ENCODE data around the gene TNFAIP3. TPM values are rescaled to one million over a fixed set of nuclear protein-coding genes. Genes with fewer than 3 reads are reported as not detected.

Gene TNFAIP3
- total and polyA plus RNA-seq, 2 of the 4 experiments (the other 2 are of a cell fraction) = 5.0 to 14.2 TPM

DNA sequence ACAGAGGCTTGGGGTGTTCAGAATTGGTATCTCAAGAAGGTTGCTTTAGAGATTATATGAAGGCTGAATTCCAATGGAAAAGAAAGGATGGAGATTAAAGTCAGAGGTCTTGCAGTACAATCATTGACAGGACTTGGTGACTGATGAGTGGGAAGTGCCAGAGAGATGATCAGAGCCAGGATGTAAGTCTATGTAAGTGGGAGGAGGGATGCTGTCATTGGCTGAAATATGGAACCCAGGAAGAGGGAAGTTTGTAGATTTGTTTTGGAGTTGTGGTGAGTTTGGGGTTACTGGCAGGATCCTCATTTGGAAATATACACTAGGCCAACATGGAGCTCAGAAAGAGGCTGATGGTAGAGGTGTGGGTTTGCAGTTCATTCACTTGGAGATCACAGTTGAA, 23.8 kb upstream of the TNFAIP3 start:
- no peak overlapping the region for H2BK120ac ChIP-seq (ENCODE audit: low read depth, low read length)
- POLR2A ChIA-PET (ENCODE audit: unreplicated experiment) = no interaction called here
- H3K56ac ChIP-seq (ENCODE audit: extremely low read depth, insufficient read depth, low read length) = no peak overlapping the region
- H3K4ac ChIP-seq (ENCODE audit: low read depth, low read length) = no peak overlapping the region
- H2AK9ac ChIP-seq (replicated peaks; ENCODE audit: low read depth, low read length, poor library complexity) = no peak overlapping the region
- no peak overlapping the region for H2AK5ac ChIP-seq (ENCODE audit: low read depth, low read length)
- no peak overlapping the region for H4K91ac ChIP-seq (ENCODE audit: insufficient read depth, low read depth, low read length)
- DNase-seq = no peak
- no peaks in the 10 kb centered on the region for H4K20me1 ChIP-seq (ENCODE audit: insufficient read depth, low read length)
- H2AFZ ChIP-seq (replicated peaks; ENCODE audit: low read length, poor library complexity) = no peak overlapping the region
- no peak overlapping the region for H3K4me3 ChIP-seq (ENCODE audit: insufficient read depth, low read depth, low read length)
- H4K5ac ChIP-seq (ENCODE audit: low read depth, low read length) = no peak overlapping the region
- H3K9me3 ChIP-seq (ENCODE audit: control insufficient read depth, insufficient read depth, low read length) = no peaks in the 10 kb centered on the region; the same call in 1 of the 2 replicates
- TF ChIP-seq MXI1 (IDR thresholded peaks at IDR 0.05; ENCODE audit: borderline replicate concordance, low read depth, low read length) (no peak), RCOR1 (IDR thresholded peaks at IDR 0.05; ENCODE audit: insufficient replicate concordance, low read length) (no peak), RFX5 (IDR thresholded peaks at IDR 0.05; ENCODE audit: low read depth, low read length) (no peak), SMC3 (IDR thresholded peaks at IDR 0.05; ENCODE audit: low read depth, low read length) (no peak), CEBPB (IDR thresholded peaks at IDR 0.05; ENCODE audit: low read depth, low read length) (no peak), RAD21 (IDR thresholded peaks at IDR 0.05; ENCODE audit: low read length) (no peak), MAFK (IDR thresholded peaks at IDR 0.05; ENCODE audit: low read depth, low read length) (no peak), CHD1 (IDR thresholded peaks at IDR 0.05; ENCODE audit: low read depth, low read length) (no peak), NFE2L2 (IDR thresholded peaks at IDR 0.05; ENCODE audit: low read depth, low read length) (no peak), BHLHE40 (IDR thresholded peaks at IDR 0.05; ENCODE audit: low read depth, low read length) (no peak)
- TF ChIP-seq, protein P1, sequence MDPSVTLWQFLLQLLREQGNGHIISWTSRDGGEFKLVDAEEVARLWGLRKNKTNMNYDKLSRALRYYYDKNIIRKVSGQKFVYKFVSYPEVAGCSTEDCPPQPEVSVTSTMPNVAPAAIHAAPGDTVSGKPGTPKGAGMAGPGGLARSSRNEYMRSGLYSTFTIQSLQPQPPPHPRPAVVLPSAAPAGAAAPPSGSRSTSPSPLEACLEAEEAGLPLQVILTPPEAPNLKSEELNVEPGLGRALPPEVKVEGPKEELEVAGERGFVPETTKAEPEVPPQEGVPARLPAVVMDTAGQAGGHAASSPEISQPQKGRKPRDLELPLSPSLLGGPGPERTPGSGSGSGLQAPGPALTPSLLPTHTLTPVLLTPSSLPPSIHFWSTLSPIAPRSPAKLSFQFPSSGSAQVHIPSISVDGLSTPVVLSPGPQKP (IDR thresholded peaks at IDR 0.05; ENCODE audit: borderline replicate concordance, low read depth, low read length) = no peak
- TF ChIP-seq, protein P2, sequence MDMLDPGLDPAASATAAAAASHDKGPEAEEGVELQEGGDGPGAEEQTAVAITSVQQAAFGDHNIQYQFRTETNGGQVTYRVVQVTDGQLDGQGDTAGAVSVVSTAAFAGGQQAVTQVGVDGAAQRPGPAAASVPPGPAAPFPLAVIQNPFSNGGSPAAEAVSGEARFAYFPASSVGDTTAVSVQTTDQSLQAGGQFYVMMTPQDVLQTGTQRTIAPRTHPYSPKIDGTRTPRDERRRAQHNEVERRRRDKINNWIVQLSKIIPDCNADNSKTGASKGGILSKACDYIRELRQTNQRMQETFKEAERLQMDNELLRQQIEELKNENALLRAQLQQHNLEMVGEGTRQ (IDR thresholded peaks at IDR 0.05; ENCODE audit: low read depth, low read length) = no peak
- no peaks in the 10 kb centered on the region for H3K36me3 ChIP-seq (ENCODE audit: control insufficient read depth, insufficient read depth, low read length)
- no peak overlapping the region for H3K23ac ChIP-seq (ENCODE audit: low read depth, low read length)
- H3K4me1 ChIP-seq (ENCODE audit: control insufficient read depth, insufficient read depth, low read length) = peaks cover 10% of the 10 kb centered on the region; the same call in 1 of the 2 replicates
- CTCF ChIA-PET = no interaction called here
- H3K27ac ChIP-seq (ENCODE audit: insufficient read depth, low read length) = no peak overlapping the region
- H2BK15ac ChIP-seq (ENCODE audit: low read depth, low read length) = no peak overlapping the region
- dilution Hi-C loops (cut with HindIII; ENCODE audit: low sequenced_read_pairs, unreplicated experiment) = no loop called here
- no peak for ATAC-seq (ENCODE audit: low read depth)
- no peak overlapping the region for H2BK20ac ChIP-seq (ENCODE audit: low read depth, low read length)
- H2BK5ac ChIP-seq (ENCODE audit: low read depth, low read length, poor library complexity, severe bottlenecking) = no peak overlapping the region
- no peaks in the 10 kb centered on the region; a peak in 1 of 4 replicates for H3K79me1 ChIP-seq (ENCODE audit: low read depth in 1 of 2, low read length in 2 of 2)
- in situ Hi-C loops (cut with MboI; ENCODE audit: low sequenced_read_pairs) = loop anchor here (25.0 kb wide), 1 partner anchor 569 kb away; the partner anchor contains the start of gene HEBP2
- H3K18ac ChIP-seq (ENCODE audit: low read depth, low read length) = no peak overlapping the region
- H4K8ac ChIP-seq (ENCODE audit: low read depth in 2 of 2, low read length in 2 of 2) = no peak overlapping the region
- peaks cover 8% of the 10 kb centered on the region for H3K9me1 ChIP-seq (ENCODE audit: insufficient read depth, low read length)
- intact Hi-C loops (cut with micrococcal nuclease) = no loop called here
- no TSS peak for BruUV-seq (replicated peaks)
- H3K14ac ChIP-seq (replicated peaks; ENCODE audit: low read depth, low read length) = no peak overlapping the region
- H3K4me2 ChIP-seq (ENCODE audit: low read depth, low read length) = no peak overlapping the region
- H3K9ac ChIP-seq (ENCODE audit: low read depth, low read length) = no peak overlapping the region
- H3K27me3 ChIP-seq (ENCODE audit: control insufficient read depth, insufficient read depth, low read length) = no peaks in the 10 kb centered on the region
